IMR-90 (cell line): ENCODE measurements around the gene TFDP2. TPM values are rescaled to one million over a fixed set of nuclear protein-coding genes. Genes with fewer than 3 reads are reported as not detected.

ENCODE experiments used
- ATAC-seq: fragments of 200-7000 bp; cut with Tn5 transposase; 2 replicates; pipeline ENCODE4 v1.9.1; 2020; ENCODE audit warnings: low read depth, mild to moderate bottlenecking, moderate library complexity
- BruUV-seq: library from RNA; stranded (reverse); fragments of 400-500 nt; replicated peaks from 2 replicates; lab custom pipeline; 2021; lab: Mats Ljungman, UMichigan
- CTCF ChIA-PET: fragments of 300-600 bp; formaldehyde crosslinking; extraction: SDS; loops from one replicate; lab custom pipeline; 2021; ENCODE audit warnings: antibody characterized with exemption; lab: Yijun Ruan, JAX
- POLR2A ChIA-PET: fragments of 300-600 bp; sonication (Branson Sonifier 250); formaldehyde crosslinking; loops from one replicate; lab custom pipeline; 2022; ENCODE audit warnings: antibody characterized with exemption; ENCODE audit not compliant: unreplicated experiment; lab: Charles Lee
- DNase-seq: peaks from one replicate; pipeline ENCODE4 v3.0.0; 2013
- H2AFZ ChIP-seq: replicated peaks from 2 replicates; pipeline ENCODE3; 2013; ENCODE audit warnings: low read length, mild to moderate bottlenecking; ENCODE audit not compliant: poor library complexity
- H2AK5ac ChIP-seq: 2 replicates; pipeline ENCODE4 v1.6.1; 2013; ENCODE audit warnings: low read depth, low read length, inconsistent platforms
- H2AK9ac ChIP-seq: replicated peaks from 2 replicates; pipeline ENCODE3; 2013; ENCODE audit warnings: mild to moderate bottlenecking, low read depth, low read length, moderate library complexity; ENCODE audit not compliant: poor library complexity
- H2BK120ac ChIP-seq: 2 replicates; pipeline ENCODE4 v1.6.1; 2013; ENCODE audit warnings: low read depth, low read length, inconsistent platforms
- H2BK15ac ChIP-seq: 3 replicates; pipeline ENCODE4 v1.6.1; 2013; ENCODE audit warnings: low read depth, low read length, inconsistent platforms
- H2BK20ac ChIP-seq: 2 replicates; pipeline ENCODE4 v1.6.1; 2013; ENCODE audit warnings: low read depth, mild to moderate bottlenecking, inconsistent platforms, low read length, moderate library complexity
- H2BK5ac ChIP-seq: 2 replicates; pipeline ENCODE4 v1.6.1; 2013; ENCODE audit warnings: mild to moderate bottlenecking, low read depth, low read length, inconsistent platforms; ENCODE audit not compliant: poor library complexity, severe bottlenecking
- H3K14ac ChIP-seq: replicated peaks from 2 replicates; pipeline ENCODE4 v1.6.1; 2013; ENCODE audit warnings: low read depth, low read length, inconsistent platforms
- H3K18ac ChIP-seq: 2 replicates; pipeline ENCODE4 v1.6.1; 2013; ENCODE audit warnings: low read depth, low read length, control low read depth
- H3K23ac ChIP-seq: 2 replicates; pipeline ENCODE4 v1.6.1; 2013; ENCODE audit warnings: low read depth, low read length, inconsistent platforms
- H3K27ac ChIP-seq: 2 replicates; pipeline ENCODE4 v1.5.1; 2013; ENCODE audit warnings: mild to moderate bottlenecking, control low read depth, low read length; ENCODE audit not compliant: insufficient read depth
- H3K27me3 ChIP-seq: 2 replicates; pipeline ENCODE4 v1.6.1; 2013; ENCODE audit warnings: low read length; ENCODE audit not compliant: control insufficient read depth, insufficient read depth
- H3K36me3 ChIP-seq: 2 replicates; pipeline ENCODE4 v1.6.1; 2013; ENCODE audit warnings: low read length, mixed read lengths; ENCODE audit not compliant: control insufficient read depth, insufficient read depth
- H3K4ac ChIP-seq: 2 replicates; pipeline ENCODE4 v1.6.1; 2013; ENCODE audit warnings: low read depth, low read length, inconsistent platforms
- H3K4me1 ChIP-seq: 2 replicates; pipeline ENCODE4 v1.6.1; 2013; ENCODE audit warnings: low read length, mixed read lengths; ENCODE audit not compliant: control insufficient read depth, insufficient read depth
- H3K4me2 ChIP-seq: 2 replicates; pipeline ENCODE4 v1.6.1; 2013; ENCODE audit warnings: low read depth, mild to moderate bottlenecking, control low read depth, low read length, moderate library complexity
- H3K4me3 ChIP-seq: 2 replicates; pipeline ENCODE4 v1.5.1; 2013; ENCODE audit warnings: low read depth, mild to moderate bottlenecking, control low read depth, low read length, moderate library complexity; ENCODE audit not compliant: insufficient read depth
- H3K56ac ChIP-seq: 2 replicates; pipeline ENCODE4 v1.6.1; 2013; ENCODE audit warnings: low read length, inconsistent platforms; ENCODE audit not compliant: insufficient read depth; ENCODE audit errors: extremely low read depth
- H3K79me1 ChIP-seq, 2 experiments: 2 replicates each; pipeline ENCODE4 v1.6.1; 2013; ENCODE audit warnings: low read length in 2 of 2, inconsistent platforms in 1 of 2, low read depth in 1 of 2
- H3K9ac ChIP-seq: 2 replicates; pipeline ENCODE4 v1.6.1; 2013; ENCODE audit warnings: low read depth, low read length, control low read depth
- H3K9me1 ChIP-seq: 2 replicates; pipeline ENCODE4 v1.6.1; 2013; ENCODE audit warnings: low read length, inconsistent platforms; ENCODE audit not compliant: insufficient read depth
- H3K9me3 ChIP-seq: 2 replicates; pipeline ENCODE4 v1.6.1; 2013; ENCODE audit warnings: low read length; ENCODE audit not compliant: control insufficient read depth, insufficient read depth
- H4K20me1 ChIP-seq: 2 replicates; pipeline ENCODE4 v1.6.1; 2013; ENCODE audit warnings: low read length, inconsistent platforms; ENCODE audit not compliant: insufficient read depth
- H4K5ac ChIP-seq: 2 replicates; pipeline ENCODE4 v1.6.1; 2013; ENCODE audit warnings: mild to moderate bottlenecking, low read depth, low read length, control low read depth
- H4K8ac ChIP-seq, 2 experiments: 2 replicates each; pipeline ENCODE4 v1.6.1; 2013; ENCODE audit warnings: low read depth in 2 of 2, low read length in 2 of 2, control low read depth in 1 of 2, inconsistent platforms in 1 of 2
- H4K91ac ChIP-seq: 2 replicates; pipeline ENCODE4 v1.6.1; 2013; ENCODE audit warnings: low read depth, low read length, inconsistent platforms; ENCODE audit not compliant: insufficient read depth
- BHLHE40 ChIP-seq: fragments of 150-350 bp; IDR thresholded peaks from 2 replicates; pipeline ENCODE4 v1.6.1; 2016; ENCODE audit warnings: mild to moderate bottlenecking, low read depth, low read length
- CEBPB ChIP-seq: IDR thresholded peaks from 2 replicates; pipeline ENCODE4 v1.6.1; 2012; ENCODE audit warnings: low read depth, low read length, improper control_type of control experiment
- CHD1 ChIP-seq: IDR thresholded peaks from 2 replicates; pipeline ENCODE4 v1.6.1; 2012; ENCODE audit warnings: low read depth, low read length, improper control_type of control experiment
- MAFK ChIP-seq: IDR thresholded peaks from 2 replicates; pipeline ENCODE4 v1.6.1; 2012; ENCODE audit warnings: low read depth, low read length, improper control_type of control experiment
- MAZ ChIP-seq: IDR thresholded peaks from 2 replicates; pipeline ENCODE4 v1.6.1; 2012; ENCODE audit warnings: low read depth, mild to moderate bottlenecking, low read length, improper control_type of control experiment, moderate library complexity, borderline replicate concordance
- RAD21 ChIP-seq: IDR thresholded peaks from 2 replicates; pipeline ENCODE4 v1.6.1; 2012; ENCODE audit warnings: low read length, improper control_type of control experiment
- WGBS, 2 experiments: methylation state at CpG; one replicate each; pipeline versions ENCODE4 v1.1.5 to v1.1.7; 2013; ENCODE audit warnings: missing lambda C conversion rate in 2 of 2; ENCODE audit not compliant: insufficient read length in 1 of 2; ENCODE audit errors: extremely low coverage in 2 of 2; 5-methylcytosine and 5-hydroxymethylcytosine counted together
- dilution Hi-C: fragments of 300-500 bp; cut with HindIII; formaldehyde crosslinking; loops from one replicate; pipeline ENCODE4 v1.14.3; 2018; ENCODE audit warnings: low sequenced_read_pairs; ENCODE audit not compliant: unreplicated experiment
- in situ Hi-C: fragments of 300-500 bp; cut with MboI; formaldehyde crosslinking; loops from 3 replicates; pipeline ENCODE4 v1.14.3; 2019; ENCODE audit warnings: low sequenced_read_pairs, inconsistent platforms, mixed read lengths
- intact Hi-C: fragments of 100-400 bp; cut with micrococcal nuclease; formaldehyde crosslinking; loops from 2 replicates; pipeline ENCODE4 v1.10.0; 2022
- polyA plus RNA-seq, 3 experiments: library from polyadenylated mRNA; depleted of rRNA; stranded (reverse); fragments of >200 nt; gene quantifications; 2 replicates each; pipeline ENCODE4 v1.2.3, GENCODE V29; 2012; ENCODE audit warnings: low replicate concordance in 1 of 3
- total RNA-seq: library from RNA; depleted of rRNA; stranded (reverse); fragments of >200 nt; gene quantifications from 2 replicates; pipeline ENCODE4 v1.2.3, GENCODE V29; 2012

TFDP2 gene
- total and polyA plus RNA-seq, 2 of the 4 experiments (the other 2 are of a cell fraction), result 10.7 to 23.7 TPM

DNA sequence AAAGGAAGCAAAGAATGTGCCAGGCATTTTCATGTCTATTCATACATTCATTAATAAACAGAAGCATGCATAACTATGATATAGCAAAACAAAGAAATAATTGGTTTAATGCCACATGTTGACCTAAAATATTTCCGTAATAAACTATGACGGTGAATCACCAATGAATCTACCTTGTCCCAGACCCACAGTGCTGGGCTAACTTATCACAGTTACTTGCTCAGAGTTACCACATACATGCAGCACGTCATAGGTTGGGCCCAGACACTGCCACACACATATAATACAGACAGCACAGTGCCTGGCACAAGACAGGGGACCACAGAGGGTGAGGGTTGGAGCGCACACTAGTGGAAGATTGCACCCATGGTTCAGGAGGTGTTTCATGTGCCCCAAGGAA, 186.0 kb downstream of the TFDP2 start:
- H3K9me3 ChIP-seq, result no peaks in the 10 kb centered on the region
- no peak overlapping the region for H3K9ac ChIP-seq
- ChIA-PET POLR2A (no interaction called here), CTCF (no interaction called here)
- H2BK120ac ChIP-seq, result no peak overlapping the region
- no peak overlapping the region for H3K4me3 ChIP-seq
- H2AFZ ChIP-seq, result peak overlapping the region; percentile 34
- TF ChIP-seq CHD1 (no peak), RAD21 (no peak), MAZ (no peak), MAFK (no peak), BHLHE40 (no peak), CEBPB (peak; percentile 67)
- WGBS, 2 experiments, result no CpG with 5 or more reads among the region's 4 CpGs
- no peak overlapping the region for H3K18ac ChIP-seq
- H2AK5ac ChIP-seq, result peak overlapping the region; percentile 10; the same call in 1 of the 2 replicates
- peaks cover 5% of the 10 kb centered on the region for H3K9me1 ChIP-seq
- H3K4ac ChIP-seq, result peak overlapping the region; percentile 24; the same call in 1 of the 2 replicates
- peak; percentile 9; the same call in 1 of the 2 replicates for ATAC-seq
- H3K14ac ChIP-seq, result peak overlapping the region; percentile 14; the same call in 1 of the 2 replicates
- H2AK9ac ChIP-seq, result no peak overlapping the region
- H3K56ac ChIP-seq, result no peak overlapping the region
- no peak overlapping the region for H2BK5ac ChIP-seq
- DNase-seq, result peak; percentile 55
- dilution Hi-C loops, result no loop called here
- BruUV-seq, result no TSS peak
- no peaks in the 10 kb centered on the region; the same call in 1 of the 2 replicates for H4K20me1 ChIP-seq
- no peaks in the 10 kb centered on the region; a peak in 1 of 4 replicates for H3K79me1 ChIP-seq
- H4K5ac ChIP-seq, result no peak overlapping the region
- peaks cover 12% of the 10 kb centered on the region for H3K4me1 ChIP-seq
- no peak overlapping the region for H4K91ac ChIP-seq
- H3K4me2 ChIP-seq, result no peak overlapping the region
- H2BK15ac ChIP-seq, result no peak overlapping the region
- peak overlapping the region; percentile 16; the same call in 1 of the 2 replicates for H3K23ac ChIP-seq
- no peaks in the 10 kb centered on the region for H3K27me3 ChIP-seq
- in situ Hi-C loops, result no loop called here
- H3K36me3 ChIP-seq, result no peaks in the 10 kb centered on the region; the same call in 1 of the 2 replicates
- 0 out of 2 replicates have a peak overlapping the region, but pooled peaks have one; percentile 3 for H2BK20ac ChIP-seq
- H4K8ac ChIP-seq, result no peak overlapping the region
- intact Hi-C loops, result loop anchor here (5.0 kb wide), 1 partner anchor 34 kb away; no protein-coding TSS in a partner anchor
- no peak overlapping the region for H3K27ac ChIP-seq
